NOMO-1 treated with DMSO at 0.1 percent for 48 hours (cell line): ENCODE measurements around the gene ACVR1C.
"Not testable (repeated sequence)": the region's sequence is repeated elsewhere in the genome, so short reads cannot be mapped to it uniquely, and the experiment has no call there.

Source experiments
- DNase-seq: peaks from one replicate; lab custom pipeline; 2025; ENCODE audit not compliant: unreplicated experiment; lab: John Stamatoyannopoulos, UW

Gene ACVR1C

GRCh38 chr2:157587576-157587975 is 41.1 kb downstream of the ACVR1C start:
- no peak for DNase-seq

DNA sequence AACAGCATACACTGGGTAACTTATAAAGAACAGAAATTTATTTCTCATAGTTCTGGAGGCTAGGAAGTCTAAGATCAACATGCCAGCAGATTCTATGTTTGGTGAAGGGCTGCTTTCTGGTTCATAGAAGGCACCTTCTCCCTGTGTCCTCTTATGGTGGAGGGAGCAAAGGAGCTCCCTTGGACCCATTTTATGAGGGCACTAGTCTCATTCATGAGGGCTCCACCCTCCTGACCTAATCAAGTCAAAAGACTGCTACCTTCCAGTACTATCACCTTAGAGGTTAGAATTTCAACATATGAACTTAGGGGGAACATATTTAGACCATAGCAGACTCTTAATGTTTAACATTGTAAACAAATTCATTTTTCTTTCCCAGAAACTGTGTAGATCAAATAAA is 54.5 kb downstream of the ACVR1C start:
- no peak for DNase-seq

GRCh38 chr2:157572725-157573124 is 55.9 kb downstream of the ACVR1C start:
- DNase-seq, result no peak

DNA sequence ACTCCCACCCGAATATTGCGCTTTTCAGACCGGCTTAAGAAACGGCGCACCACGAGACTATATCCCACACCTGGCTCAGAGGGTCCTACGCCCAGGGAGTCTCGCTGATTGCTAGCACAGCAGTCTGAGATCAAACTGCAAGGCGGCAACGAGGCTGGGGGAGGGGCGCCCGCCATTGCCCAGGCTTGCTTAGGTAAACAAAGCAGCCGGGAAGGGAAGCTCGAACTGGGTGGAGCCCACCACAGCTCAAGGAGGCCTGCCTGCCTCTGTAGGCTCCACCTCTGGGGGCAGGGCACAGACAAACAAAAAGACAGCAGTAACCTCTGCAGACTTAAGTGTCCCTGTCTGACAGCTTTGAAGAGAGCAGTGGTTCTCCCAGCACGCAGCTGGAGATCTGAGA is 62.0 kb downstream of the ACVR1C start:
- not testable (repeated sequence) for DNase-seq

- not testable (repeated sequence) for DNase-seq
Observed at GRCh38 chr2:157566113-157566512, 62.6 kb downstream of the ACVR1C start.

GRCh38 chr2:157565550-157565949 is 63.1 kb downstream of the ACVR1C start:
- no peak for DNase-seq

DNA sequence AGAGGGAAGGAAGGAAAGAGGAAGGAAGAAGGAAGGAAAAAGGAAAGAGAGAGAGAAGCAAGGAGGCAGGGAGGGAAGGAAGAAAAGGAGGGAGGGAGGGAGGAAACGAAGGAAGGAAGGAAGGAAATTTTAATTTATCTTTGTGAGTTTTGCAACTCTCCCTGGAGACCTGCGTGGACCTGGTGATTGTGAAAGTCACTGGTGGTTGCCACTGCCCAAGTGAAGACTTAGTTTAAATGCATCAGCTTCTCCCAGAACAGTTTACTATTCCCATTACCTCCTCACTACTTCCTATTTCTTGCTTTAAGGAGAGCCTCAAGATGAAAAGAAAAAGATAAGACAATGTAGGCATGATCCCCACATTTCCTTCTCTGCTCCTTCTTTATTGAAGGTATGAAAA is 68.8 kb downstream of the ACVR1C start:
- DNase-seq, result no peak

DNA sequence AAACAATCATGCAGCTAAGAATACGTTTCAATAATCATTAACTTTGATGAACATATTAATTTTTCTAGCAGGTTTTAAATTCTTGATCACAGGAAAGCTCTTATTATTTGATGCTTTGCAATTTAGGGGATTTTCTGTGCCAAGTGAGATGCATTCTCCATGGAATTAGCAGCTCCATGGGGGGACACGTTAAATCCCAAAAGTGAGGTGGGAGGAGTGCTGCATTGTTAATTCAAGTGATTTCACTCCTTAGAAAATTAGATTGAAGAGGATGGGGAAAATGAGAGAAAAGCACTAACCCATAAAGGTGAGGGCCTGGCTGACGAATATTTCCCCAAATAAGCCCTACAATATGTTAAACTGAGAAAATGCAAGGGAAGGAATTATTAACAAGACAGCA is 69.2 kb downstream of the ACVR1C start:
- no peak for DNase-seq

GRCh38 chr2:157559061-157559460 is 69.6 kb downstream of the ACVR1C start:
- no peak for DNase-seq

DNA sequence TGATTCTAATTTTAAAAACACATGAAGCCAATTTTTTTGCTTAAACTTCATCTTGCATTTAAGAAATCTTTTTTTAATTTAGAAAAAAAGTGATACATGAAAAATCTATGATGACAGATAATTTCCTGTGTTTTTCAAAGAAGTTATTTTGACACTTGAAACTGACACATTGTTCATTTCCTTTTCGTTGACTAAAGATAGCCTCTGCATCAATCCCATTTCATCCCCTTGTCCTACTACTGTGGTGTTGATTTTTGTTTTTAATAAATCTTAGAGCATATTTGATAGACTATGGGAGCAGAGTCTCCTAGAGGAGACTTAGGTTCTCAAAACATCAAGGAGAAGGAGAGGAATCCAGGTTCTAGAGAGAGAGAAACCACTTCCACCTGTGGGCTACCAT is 70.9 kb downstream of the ACVR1C start:
- DNase-seq, result no peak

DNA sequence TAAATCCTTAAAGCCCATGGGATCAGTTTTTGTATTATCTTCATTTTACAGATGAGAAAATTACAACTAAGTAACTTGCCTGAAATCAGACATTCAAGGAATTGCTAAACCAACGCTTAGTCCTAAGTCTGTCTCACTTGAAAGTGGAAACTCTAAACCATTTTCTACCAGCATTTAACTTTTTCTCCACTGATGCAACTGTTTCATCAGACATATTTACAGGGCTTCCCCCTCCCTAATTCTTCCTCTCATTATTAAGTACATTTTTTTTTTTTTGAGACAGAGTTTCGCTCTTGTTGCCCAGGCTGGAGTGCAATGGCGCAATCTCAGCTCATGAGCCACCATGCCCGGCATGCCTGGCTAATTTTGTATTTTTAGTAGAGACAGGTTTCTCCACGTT is 88.6 kb downstream of the ACVR1C start:
- DNase-seq, result peak; percentile 69

DNA sequence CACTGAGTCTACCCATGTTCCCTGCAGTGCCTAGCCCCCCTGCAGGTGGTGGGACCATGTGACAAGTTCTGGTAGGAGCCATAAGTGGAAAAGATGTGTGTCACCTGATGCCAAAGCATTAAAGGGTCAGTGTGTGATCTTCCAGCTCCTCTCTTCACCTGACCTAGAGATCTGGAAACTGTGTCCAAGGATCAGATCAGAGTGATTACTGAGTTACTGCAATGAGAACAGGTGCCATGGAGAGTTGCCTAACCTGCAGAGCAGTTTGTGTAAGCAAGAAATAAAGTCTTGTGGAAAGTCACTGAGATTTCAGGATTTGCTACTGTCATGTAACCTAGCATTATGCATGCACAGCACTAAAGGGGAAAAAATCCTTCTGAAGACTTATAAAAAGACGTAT is 90.6 kb downstream of the ACVR1C start:
- no peak for DNase-seq

DNA sequence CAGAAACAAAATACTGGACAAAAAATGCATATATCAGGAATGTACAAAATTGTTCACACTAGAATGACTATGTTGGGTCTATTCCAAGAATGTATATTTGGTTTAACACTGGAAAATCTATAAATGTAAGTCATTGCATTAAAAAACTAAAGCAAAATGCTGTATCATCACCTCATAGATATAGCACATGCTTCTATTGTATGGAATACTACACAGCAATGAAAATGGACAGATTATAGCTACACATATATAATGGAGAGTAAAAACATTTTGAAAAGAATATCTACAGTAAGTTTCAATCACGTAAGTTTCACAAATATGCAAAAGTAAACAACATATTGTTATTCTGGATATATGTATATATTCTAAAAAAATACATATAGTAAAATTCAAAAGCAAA is 91.8 kb downstream of the ACVR1C start:
- no peak for DNase-seq

GRCh38 chr2:157528963-157529751 is 99.5 kb downstream of the ACVR1C start:
- DNase-seq, result no peak

- DNase-seq, result no peak
Observed at GRCh38 chr2:157526070-157526469, 102.6 kb downstream of the ACVR1C start.

GRCh38 chr2:157523270-157524247 is 105.1 kb downstream of the ACVR1C start:
- DNase-seq, result peak; percentile 65

DNA sequence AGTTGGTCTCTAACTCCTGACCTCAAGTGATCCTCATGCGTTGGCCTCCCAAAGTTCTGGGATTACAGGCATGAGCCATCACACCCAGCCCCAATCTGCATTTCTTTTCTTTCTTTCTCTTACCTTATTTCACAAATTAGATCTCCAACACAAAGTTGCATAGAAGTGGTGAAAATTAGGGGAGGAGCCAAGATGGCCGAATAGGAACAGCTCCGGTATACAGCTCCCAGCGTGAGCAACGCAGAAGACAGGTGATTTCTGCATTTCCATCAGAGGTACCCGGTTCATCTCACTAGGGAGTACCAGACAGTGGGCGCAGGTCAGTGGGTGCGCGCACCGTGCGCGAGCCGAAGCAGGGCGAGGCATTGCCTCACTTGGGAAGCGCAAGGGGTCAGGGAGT is 113.7 kb downstream of the ACVR1C start:
- DNase-seq, result not testable (repeated sequence)

DNA sequence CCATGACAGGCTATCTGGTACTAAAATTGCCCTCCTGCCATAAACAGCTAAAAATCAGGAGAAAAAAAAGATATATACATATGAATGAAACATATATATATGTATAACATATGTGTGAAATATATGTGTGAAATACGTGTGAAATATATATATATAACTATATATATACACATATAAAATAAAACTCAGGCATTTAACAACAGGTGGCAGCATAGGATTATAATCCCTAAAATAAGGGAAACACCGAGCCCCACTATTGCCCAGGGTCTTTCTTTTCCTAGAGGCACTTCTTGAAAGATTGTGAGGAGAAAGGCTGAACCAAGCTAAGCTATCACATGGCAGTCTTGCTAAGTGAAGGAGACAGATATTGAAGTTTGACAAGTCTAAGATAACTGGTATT is 118.9 kb downstream of the ACVR1C start:
- peak; percentile 10 for DNase-seq

- DNase-seq, result peak; percentile 88
Observed at GRCh38 chr2:157508676-157509075, 120.0 kb downstream of the ACVR1C start.

- no peak for DNase-seq
Observed at GRCh38 chr2:157506586-157506985, 122.1 kb downstream of the ACVR1C start.

GRCh38 chr2:157504623-157505022 is 124.0 kb downstream of the ACVR1C start:
- no peak for DNase-seq

DNA sequence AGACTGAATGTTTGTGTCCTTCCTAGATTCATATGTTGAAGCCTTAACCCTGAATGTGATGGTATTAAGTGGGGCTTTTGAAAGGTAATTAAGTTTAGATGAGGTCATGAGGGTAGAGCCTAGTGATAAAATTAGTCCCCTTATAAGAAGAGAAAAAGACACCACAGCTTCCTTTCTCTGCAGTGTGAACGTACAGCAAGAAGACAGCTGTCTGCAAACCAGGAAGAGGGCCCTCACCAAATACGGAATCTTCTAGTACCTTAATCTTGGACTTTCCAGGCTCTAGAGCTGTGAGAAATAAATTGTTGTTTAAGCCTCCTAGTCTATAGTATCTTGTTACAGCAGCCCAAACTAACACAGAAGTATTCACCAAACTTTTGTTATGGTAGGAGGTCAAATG is 127.6 kb downstream of the ACVR1C start:
- DNase-seq, result peak; percentile 29
